Measurements from ENCODE around the gene RHCG. TPM values are rescaled to one million over a fixed set of nuclear protein-coding genes. Genes with fewer than 3 reads are reported as not detected.

Gene RHCG
- total and polyA plus RNA-seq, 7 donors = 0.30 to 0.66 (median 0.43) TPM; not detected in 3

- ATAC-seq = no peak
- Histone ChIP-seq H3K9me3 (no peaks in the 10 kb centered on the region), H3K36me3 (ENCODE audit: insufficient read depth in 1 of 2, low read depth in 1 of 2) (no peaks in the 10 kb centered on the region), H3K4me3 (no peak overlapping the region), H3K4me1 (no peaks in the 10 kb centered on the region), H3K27ac (no peak overlapping the region), H3K27me3 (ENCODE audit: insufficient read depth in 3 of 3, low read length in 2 of 3) (peaks cover 0 to 69% (median 19%) of the 10 kb centered on the region in 3 donors)
- DNase-seq = no peak
- 58 to 73% (median 70%) methylated on average over 4 of the region's 4 CpGs for WGBS, 3 donors
- TF ChIP-seq, protein P1, sequence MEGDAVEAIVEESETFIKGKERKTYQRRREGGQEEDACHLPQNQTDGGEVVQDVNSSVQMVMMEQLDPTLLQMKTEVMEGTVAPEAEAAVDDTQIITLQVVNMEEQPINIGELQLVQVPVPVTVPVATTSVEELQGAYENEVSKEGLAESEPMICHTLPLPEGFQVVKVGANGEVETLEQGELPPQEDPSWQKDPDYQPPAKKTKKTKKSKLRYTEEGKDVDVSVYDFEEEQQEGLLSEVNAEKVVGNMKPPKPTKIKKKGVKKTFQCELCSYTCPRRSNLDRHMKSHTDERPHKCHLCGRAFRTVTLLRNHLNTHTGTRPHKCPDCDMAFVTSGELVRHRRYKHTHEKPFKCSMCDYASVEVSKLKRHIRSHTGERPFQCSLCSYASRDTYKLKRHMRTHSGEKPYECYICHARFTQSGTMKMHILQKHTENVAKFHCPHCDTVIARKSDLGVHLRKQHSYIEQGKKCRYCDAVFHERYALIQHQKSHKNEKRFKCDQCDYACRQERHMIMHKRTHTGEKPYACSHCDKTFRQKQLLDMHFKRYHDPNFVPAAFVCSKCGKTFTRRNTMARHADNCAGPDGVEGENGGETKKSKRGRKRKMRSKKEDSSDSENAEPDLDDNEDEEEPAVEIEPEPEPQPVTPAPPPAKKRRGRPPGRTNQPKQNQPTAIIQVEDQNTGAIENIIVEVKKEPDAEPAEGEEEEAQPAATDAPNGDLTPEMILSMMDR (IDR thresholded peaks at IDR 0.05) = no peak
- intact Hi-C loops (cut with DNase I) = no loop called here
Observed at GRCh38 chr15:89489376-89489775, 7.0 kb downstream of the RHCG start.

DNA sequence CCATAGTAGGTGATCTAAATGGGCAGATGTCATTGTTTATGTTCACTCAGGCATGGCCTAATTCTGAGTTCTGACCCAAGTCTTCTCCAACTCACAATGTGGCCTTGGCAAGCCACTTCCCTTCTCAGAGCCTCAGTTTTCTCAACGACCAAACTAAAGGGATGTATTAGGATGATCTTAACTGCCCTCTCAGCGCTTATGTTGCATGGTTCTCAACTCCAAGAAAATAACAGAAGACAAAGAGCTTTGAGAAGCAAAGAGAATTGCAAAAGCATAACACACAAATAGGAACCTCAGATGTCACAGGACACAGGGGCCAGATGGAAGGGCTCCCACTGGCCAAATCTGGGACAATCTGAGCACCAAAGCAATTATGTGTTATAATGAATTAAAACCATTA is 8.6 kb downstream of the RHCG start:
- no peaks in the 10 kb centered on the region for H3K4me1 ChIP-seq
- no peaks in the 10 kb centered on the region for H3K9me3 ChIP-seq
- no peak overlapping the region for H3K4me3 ChIP-seq
- TF ChIP-seq, protein P1 (IDR thresholded peaks at IDR 0.05) = no peak
- no peaks in the 10 kb centered on the region for H3K36me3 ChIP-seq (ENCODE audit: insufficient read depth in 1 of 2, low read depth in 1 of 2)
- DNase-seq = no peak
- WGBS, 3 donors = 57 to 74% (median 60%) methylated on average over 2 of the region's 2 CpGs
- peaks cover 0 to 64% (median 19%) of the 10 kb centered on the region in 3 donors for H3K27me3 ChIP-seq (ENCODE audit: insufficient read depth in 3 of 3, low read length in 2 of 3)
- no peak for ATAC-seq
- no peak overlapping the region for H3K27ac ChIP-seq
- intact Hi-C loops (cut with DNase I) = no loop called here

DNA sequence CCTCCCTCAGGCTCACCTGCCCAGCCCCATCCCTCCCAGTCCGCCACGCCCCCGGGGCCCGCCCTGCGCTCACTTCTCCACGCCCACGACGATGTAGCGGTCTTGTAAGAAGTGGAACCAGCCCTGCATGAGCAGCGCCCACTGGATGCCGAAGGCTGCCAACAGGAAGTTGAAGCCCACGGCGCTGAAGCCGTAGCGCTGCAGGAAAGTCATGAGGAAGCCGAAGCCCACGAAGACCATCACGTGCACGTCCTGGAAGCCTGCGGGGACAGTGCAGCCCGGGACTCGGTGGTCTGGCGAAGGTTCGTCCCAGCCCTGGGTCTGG is 9.7 kb downstream of the RHCG start:
- no peak overlapping the region for H3K27ac ChIP-seq
- 13 to 20% (median 19%) methylated on average over 18 to 24 of the region's 24 CpGs for WGBS, 3 donors
- H3K4me1 ChIP-seq = no peaks in the 10 kb centered on the region
- TF ChIP-seq, protein P1 (IDR thresholded peaks at IDR 0.05) = no peak
- no peaks in the 10 kb centered on the region for H3K36me3 ChIP-seq (ENCODE audit: insufficient read depth in 1 of 2, low read depth in 1 of 2)
- intact Hi-C loops (cut with DNase I) = no loop called here
- H3K27me3 ChIP-seq (ENCODE audit: insufficient read depth in 3 of 3, low read length in 2 of 3) = peaks cover 0 to 54% (median 14%) of the 10 kb centered on the region in 3 donors
- DNase-seq (no peak), ATAC-seq (no peak)
- H3K9me3 ChIP-seq = no peaks in the 10 kb centered on the region
- no peak overlapping the region for H3K4me3 ChIP-seq

- ATAC-seq = no peak
- 60 to 73% (median 73%) methylated on average over 6 of the region's 6 CpGs for WGBS, 3 donors
- intact Hi-C loops (cut with DNase I) = no loop called here
Observed at GRCh38 chr15:89483079-89483478, 13.3 kb downstream of the RHCG start.

GRCh38 chr15:89482139-89482538 is 14.2 kb downstream of the RHCG start:
- Histone ChIP-seq H3K36me3 (ENCODE audit: insufficient read depth in 1 of 2, low read depth in 1 of 2) (no peaks in the 10 kb centered on the region), H3K27ac (no peak overlapping the region), H3K4me1 (no peaks in the 10 kb centered on the region), H3K4me3 (no peak overlapping the region), H3K9me3 (no peaks in the 10 kb centered on the region), H3K27me3 (ENCODE audit: insufficient read depth in 3 of 3, low read length in 2 of 3) (peaks cover 0 to 37% (median 12%) of the 10 kb centered on the region in 3 donors)
- ATAC-seq (no peak), DNase-seq (no peak)
- WGBS, 3 donors = 71 to 78% (median 74%) methylated on average over 5 of the region's 5 CpGs
- intact Hi-C loops (cut with DNase I) = no loop called here
- TF ChIP-seq, protein P1 (IDR thresholded peaks at IDR 0.05) = no peak

More at GRCh38 chr15:89483079-89483478, 13.3 kb downstream of the RHCG start:
- H3K4me1 ChIP-seq = no peaks in the 10 kb centered on the region
- H3K36me3 ChIP-seq (ENCODE audit: insufficient read depth in 1 of 2, low read depth in 1 of 2) = no peaks in the 10 kb centered on the region
- TF ChIP-seq, protein P1 (IDR thresholded peaks at IDR 0.05) = no peak
- H3K4me3 ChIP-seq = no peak overlapping the region
- H3K27ac ChIP-seq = no peak overlapping the region
- no peaks in the 10 kb centered on the region for H3K9me3 ChIP-seq
- DNase-seq = no peak
- peaks cover 0 to 40% (median 12%) of the 10 kb centered on the region in 3 donors for H3K27me3 ChIP-seq (ENCODE audit: insufficient read depth in 3 of 3, low read length in 2 of 3)

Data from psoas muscle (tissue), 8 donors.